Mesendoderm (in vitro differentiated cells): ENCODE results near the gene CSRP2.

Source experiments
- DNase-seq: peaks from one replicate; pipeline ENCODE4 v3.0.0; 2013
- H2AK5ac ChIP-seq: 2 replicates; pipeline ENCODE4 v1.6.1; 2013; ENCODE audit warnings: low read length, inconsistent platforms
- H2BK120ac ChIP-seq: 2 replicates; pipeline ENCODE4 v1.6.1; 2013; ENCODE audit warnings: low read depth, mild to moderate bottlenecking, low read length, moderate library complexity, mixed read lengths
- H2BK15ac ChIP-seq: replicated peaks from 2 replicates; pipeline ENCODE4 v1.6.1; 2013; ENCODE audit warnings: low read depth, mild to moderate bottlenecking, moderate library complexity
- H2BK5ac ChIP-seq: 2 replicates; pipeline ENCODE4 v1.6.1; 2013; ENCODE audit warnings: low read length, inconsistent platforms
- H3K18ac ChIP-seq: 2 replicates; pipeline ENCODE4 v1.6.1; 2013; ENCODE audit warnings: mild to moderate bottlenecking, low read length, mixed read lengths
- H3K23ac ChIP-seq: one replicate; pipeline ENCODE4 v1.6.1; 2013; ENCODE audit warnings: low read length
- H3K27ac ChIP-seq: 2 replicates; pipeline ENCODE4 v1.5.1; 2013; ENCODE audit warnings: low read depth, mild to moderate bottlenecking, inconsistent platforms, low read length, moderate library complexity
- H3K27me3 ChIP-seq: 2 replicates; pipeline ENCODE4 v1.6.1; 2013; ENCODE audit warnings: low read length, control low read depth, mild to moderate bottlenecking, inconsistent platforms; ENCODE audit not compliant: insufficient read depth, poor library complexity
- H3K36me3 ChIP-seq: 2 replicates; pipeline ENCODE4 v1.6.1; 2013; ENCODE audit warnings: low read length, inconsistent platforms; ENCODE audit not compliant: control insufficient read depth, insufficient read depth
- H3K4ac ChIP-seq: one replicate; pipeline ENCODE4 v1.6.1; 2013; ENCODE audit warnings: low read depth, mild to moderate bottlenecking, low read length, moderate library complexity
- H3K4me1 ChIP-seq: 2 replicates; pipeline ENCODE4 v1.6.1; 2013; ENCODE audit warnings: low read depth, low read length, inconsistent platforms; ENCODE audit not compliant: control insufficient read depth
- H3K4me2 ChIP-seq: 2 replicates; pipeline ENCODE4 v1.6.1; 2013; ENCODE audit warnings: low read length
- H3K4me3 ChIP-seq: 2 replicates; pipeline ENCODE4 v1.5.1; 2013; ENCODE audit warnings: mild to moderate bottlenecking, low read length
- H3K56ac ChIP-seq: one replicate; pipeline ENCODE4 v1.6.1; 2013; ENCODE audit warnings: low read length
- H3K79me1 ChIP-seq: 2 replicates; pipeline ENCODE4 v1.6.1; 2013; ENCODE audit warnings: low read length, inconsistent platforms
- H3K79me2 ChIP-seq: 2 replicates; pipeline ENCODE4 v1.6.1; 2013; ENCODE audit warnings: mild to moderate bottlenecking, low read length; ENCODE audit not compliant: control insufficient read depth, insufficient read depth
- H3K9ac ChIP-seq: 2 replicates; pipeline ENCODE4 v1.6.1; 2013; ENCODE audit warnings: low read length, inconsistent platforms
- H4K5ac ChIP-seq: one replicate; pipeline ENCODE4 v1.6.1; 2013; ENCODE audit warnings: low read length
- H4K8ac ChIP-seq: one replicate; pipeline ENCODE4 v1.6.1; 2013; ENCODE audit warnings: low read depth, mild to moderate bottlenecking, control low read depth, low read length, moderate library complexity
- WGBS: extraction: QIAGEN DNeasy Blood & Tissue Kit; methylation state at CpG from one replicate; pipeline ENCODE4 v1.1.7; 2013; ENCODE audit warnings: low lambda C conversion rate, missing lambda C conversion rate; ENCODE audit not compliant: insufficient coverage; ENCODE audit errors: extremely low coverage; 5-methylcytosine and 5-hydroxymethylcytosine counted together

Gene CSRP2

DNA sequence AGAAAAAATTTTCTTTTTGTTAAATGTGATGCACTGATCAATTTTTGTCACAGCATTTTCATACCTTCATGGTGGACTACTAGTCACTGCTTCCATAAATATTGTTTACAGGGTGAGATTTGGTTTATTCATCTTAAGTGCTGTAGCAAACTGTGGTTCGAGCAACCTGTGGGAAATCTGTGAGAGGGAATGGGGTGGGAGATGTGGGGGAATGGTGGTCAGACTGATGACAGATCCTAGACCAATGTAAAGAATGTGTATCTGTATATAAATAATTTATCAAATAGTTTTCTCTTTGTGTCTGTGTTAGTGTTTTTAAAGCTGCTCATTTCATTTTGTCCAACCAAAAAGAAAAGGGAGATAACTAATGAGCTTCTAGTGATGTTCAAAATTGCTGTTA is 26.7 kb downstream of the CSRP2 start:
- Histone ChIP-seq H3K36me3 (peaks cover 2% of the 10 kb centered on the region), H3K18ac (no peak overlapping the region), H3K4ac (no peak overlapping the region), H3K27me3 (no peaks in the 10 kb centered on the region), H3K4me3 (no peak overlapping the region), H3K56ac (no peak overlapping the region), H3K4me1 (no peaks in the 10 kb centered on the region), H3K4me2 (no peak overlapping the region), H3K79me1 (no peaks in the 10 kb centered on the region), H3K27ac (no peak overlapping the region), H4K5ac (no peak overlapping the region), H3K9ac (no peak overlapping the region), H2BK120ac (no peak overlapping the region), H3K79me2 (no peaks in the 10 kb centered on the region), H2BK5ac (no peak overlapping the region), H2AK5ac (no peak overlapping the region), H2BK15ac (no peak overlapping the region), H4K8ac (no peak overlapping the region), H3K23ac (no peak overlapping the region)
- WGBS: no CpG with 5 or more reads among the region's 1 CpG
- DNase-seq: no peak

DNA sequence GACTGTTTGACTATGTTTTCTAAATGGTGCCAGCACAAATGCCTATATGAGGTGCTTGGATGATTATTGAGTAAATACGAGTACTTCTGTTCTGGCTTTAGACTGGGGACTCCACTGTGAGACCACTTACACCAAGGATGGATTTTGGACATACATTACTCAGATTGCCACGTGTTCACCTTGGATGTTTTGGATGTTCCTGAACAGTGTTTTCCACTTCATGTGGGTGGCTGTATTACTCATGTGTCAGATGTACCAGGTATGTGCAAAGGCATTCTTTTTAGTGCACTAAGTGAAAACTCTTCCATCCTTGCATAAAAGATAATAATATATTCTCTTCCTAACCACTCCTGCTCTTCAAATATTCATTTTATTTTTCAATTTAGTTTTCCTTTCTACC is 30.7 kb downstream of the CSRP2 start:
- H2AK5ac ChIP-seq: no peak overlapping the region
- no CpG with 5 or more reads among the region's 2 CpGs for WGBS

DNA sequence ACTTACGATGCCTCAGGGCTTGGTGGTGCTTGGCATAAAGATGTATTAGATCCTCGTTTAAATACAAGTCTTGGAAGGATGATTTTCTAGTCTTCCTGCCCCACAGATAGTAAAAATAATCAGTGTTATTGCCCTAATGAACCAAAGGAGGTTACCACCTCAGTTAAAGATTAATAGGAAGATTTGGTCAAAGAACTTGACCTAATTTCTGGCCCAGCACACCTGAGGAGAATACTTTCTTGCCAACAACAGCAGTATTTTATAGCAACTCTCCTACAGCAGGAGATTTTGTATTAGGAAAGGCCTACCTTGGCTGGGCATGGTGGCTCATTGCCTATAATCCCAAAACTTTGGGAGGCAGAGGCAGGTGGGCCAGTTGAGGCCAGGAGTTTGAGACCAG is 31.6 kb downstream of the CSRP2 start:
- H3K36me3 ChIP-seq: peaks cover 2% of the 10 kb centered on the region
- no peak overlapping the region for H2BK120ac ChIP-seq
- no peak overlapping the region for H3K4me2 ChIP-seq
- H4K8ac ChIP-seq: no peak overlapping the region
- no peak overlapping the region for H3K27ac ChIP-seq
- H3K4ac ChIP-seq: no peak overlapping the region
- no peak overlapping the region for H3K56ac ChIP-seq
- no peak overlapping the region for H2BK5ac ChIP-seq
- no peaks in the 10 kb centered on the region for H3K79me1 ChIP-seq
- H2BK15ac ChIP-seq: no peak overlapping the region
- H3K9ac ChIP-seq: no peak overlapping the region
- WGBS: no CpG with 5 or more reads among the region's 2 CpGs
- no peak overlapping the region for H3K18ac ChIP-seq
- no peak overlapping the region for H4K5ac ChIP-seq
- H2AK5ac ChIP-seq: no peak overlapping the region
- no peaks in the 10 kb centered on the region for H3K79me2 ChIP-seq
- H3K4me3 ChIP-seq: no peak overlapping the region
- no peak for DNase-seq
- H3K27me3 ChIP-seq: no peaks in the 10 kb centered on the region
- H3K4me1 ChIP-seq: no peaks in the 10 kb centered on the region
- H3K23ac ChIP-seq: no peak overlapping the region

More for the DNA sequence above, 30.7 kb downstream of the CSRP2 start:
- no peak overlapping the region for H3K56ac ChIP-seq
- H4K8ac ChIP-seq: no peak overlapping the region
- H4K5ac ChIP-seq: no peak overlapping the region
- no peaks in the 10 kb centered on the region for H3K79me1 ChIP-seq
- H3K27me3 ChIP-seq: no peaks in the 10 kb centered on the region
- no peaks in the 10 kb centered on the region for H3K4me1 ChIP-seq
- no peak overlapping the region for H3K4me3 ChIP-seq
- H3K36me3 ChIP-seq: peaks cover 2% of the 10 kb centered on the region
- H2BK15ac ChIP-seq: no peak overlapping the region
- DNase-seq: no peak
- no peak overlapping the region for H2BK5ac ChIP-seq
- no peak overlapping the region for H3K18ac ChIP-seq
- H2BK120ac ChIP-seq: no peak overlapping the region
- H3K4ac ChIP-seq: no peak overlapping the region
- H3K23ac ChIP-seq: no peak overlapping the region
- H3K27ac ChIP-seq: no peak overlapping the region
- no peaks in the 10 kb centered on the region for H3K79me2 ChIP-seq
- no peak overlapping the region for H3K9ac ChIP-seq
- no peak overlapping the region for H3K4me2 ChIP-seq

DNA sequence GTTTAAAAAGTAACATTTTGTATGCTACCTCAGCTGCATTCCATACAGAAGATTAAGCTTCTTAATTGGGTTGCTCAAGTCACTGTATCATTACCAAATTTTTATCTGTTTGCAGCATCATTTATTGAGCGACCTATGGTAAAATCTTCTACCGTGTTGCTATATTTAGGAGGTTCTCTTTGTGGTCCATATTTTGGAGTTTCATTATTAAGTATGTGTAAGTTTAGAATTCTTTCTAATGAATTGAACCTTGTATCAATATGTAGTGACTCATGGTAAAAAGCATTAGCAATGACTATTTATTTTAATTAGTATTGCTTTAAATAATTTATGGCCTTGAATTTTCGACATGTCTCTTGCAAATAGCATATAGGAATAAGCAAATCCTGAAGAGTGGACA is 42.2 kb downstream of the CSRP2 start:
- Histone ChIP-seq H2BK5ac (no peak overlapping the region), H3K36me3 (no peaks in the 10 kb centered on the region), H3K4me2 (no peak overlapping the region), H4K8ac (no peak overlapping the region), H3K4me1 (no peaks in the 10 kb centered on the region), H3K79me1 (no peaks in the 10 kb centered on the region), H3K23ac (no peak overlapping the region), H3K79me2 (no peaks in the 10 kb centered on the region), H2BK120ac (no peak overlapping the region), H3K4ac (no peak overlapping the region), H2AK5ac (no peak overlapping the region), H4K5ac (no peak overlapping the region), H3K27me3 (no peaks in the 10 kb centered on the region), H3K9ac (no peak overlapping the region), H3K4me3 (no peak overlapping the region), H3K56ac (no peak overlapping the region), H3K27ac (no peak overlapping the region), H2BK15ac (no peak overlapping the region), H3K18ac (no peak overlapping the region)
- DNase-seq: no peak
- WGBS: no CpG with 5 or more reads among the region's 3 CpGs

DNA sequence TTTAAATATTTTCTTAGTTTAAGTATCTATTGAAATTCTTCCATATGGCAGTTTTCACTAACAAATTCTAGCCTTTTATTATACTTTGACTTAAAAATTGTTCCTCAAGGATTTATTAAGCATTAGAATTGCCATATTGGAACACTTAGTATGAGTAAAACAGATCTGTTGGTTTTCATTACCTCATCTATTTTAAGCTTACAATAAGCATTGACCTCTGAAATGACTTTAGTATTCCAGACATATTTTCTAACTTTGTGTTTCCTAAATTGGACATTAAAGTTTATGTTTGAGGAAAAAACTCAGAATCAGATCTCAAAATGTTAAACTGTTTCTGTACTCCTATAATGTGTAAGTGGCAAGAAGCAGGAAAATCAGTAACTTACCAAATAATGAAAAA is 48.4 kb downstream of the CSRP2 start:
- Histone ChIP-seq H3K4me3 (no peak overlapping the region), H3K79me1 (no peaks in the 10 kb centered on the region), H3K27me3 (no peaks in the 10 kb centered on the region), H3K27ac (no peak overlapping the region), H3K4me1 (no peaks in the 10 kb centered on the region), H3K18ac (no peak overlapping the region), H3K36me3 (no peaks in the 10 kb centered on the region), H3K56ac (no peak overlapping the region), H2BK120ac (no peak overlapping the region), H4K8ac (no peak overlapping the region), H3K23ac (no peak overlapping the region), H2BK5ac (no peak overlapping the region), H3K9ac (no peak overlapping the region), H4K5ac (no peak overlapping the region), H3K4me2 (no peak overlapping the region), H3K4ac (no peak overlapping the region), H3K79me2 (no peaks in the 10 kb centered on the region), H2BK15ac (no peak overlapping the region), H2AK5ac (no peak overlapping the region)
- DNase-seq: no peak

DNA sequence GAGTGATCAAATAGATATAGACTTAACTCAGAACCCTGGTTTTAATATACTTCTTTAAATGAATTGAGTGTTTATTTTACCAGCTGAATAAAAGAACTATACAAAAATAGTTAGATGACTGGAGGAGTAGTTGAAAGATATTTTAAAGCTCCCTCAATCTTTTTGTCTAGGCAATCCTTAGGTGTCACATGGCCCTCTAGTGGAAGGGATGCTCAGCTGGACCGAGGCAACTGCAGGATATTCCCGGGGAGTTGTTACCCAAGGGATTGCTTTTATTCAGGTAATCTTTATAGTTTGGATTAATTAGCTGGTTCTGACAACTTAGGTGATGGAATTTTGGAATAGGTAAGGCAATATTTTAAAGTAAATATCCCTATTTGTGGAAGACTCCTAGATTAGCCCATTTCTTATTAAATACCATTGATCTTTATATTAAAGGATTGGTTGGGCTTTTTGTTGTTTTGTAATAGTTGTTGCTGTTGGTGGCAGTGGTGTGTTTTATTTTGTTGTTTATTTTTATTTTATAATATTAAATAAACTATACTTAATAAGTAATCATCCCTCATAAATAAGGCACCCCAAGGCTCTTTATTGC is 57.8 kb downstream of the CSRP2 start:
- no peak overlapping the region for H2BK5ac ChIP-seq
- WGBS: no CpG with 5 or more reads among the region's 2 CpGs
- no peak overlapping the region for H3K27ac ChIP-seq
- no peaks in the 10 kb centered on the region for H3K79me2 ChIP-seq
- no peak overlapping the region for H3K4me3 ChIP-seq
- H2AK5ac ChIP-seq: no peak overlapping the region
- no peak overlapping the region for H2BK120ac ChIP-seq
- H3K23ac ChIP-seq: no peak overlapping the region
- no peaks in the 10 kb centered on the region for H3K36me3 ChIP-seq
- no peak overlapping the region for H2BK15ac ChIP-seq
- H3K56ac ChIP-seq: no peak overlapping the region
- H3K4me1 ChIP-seq: no peaks in the 10 kb centered on the region
- H4K5ac ChIP-seq: no peak overlapping the region
- H3K18ac ChIP-seq: no peak overlapping the region
- H3K27me3 ChIP-seq: no peaks in the 10 kb centered on the region
- DNase-seq: peak; percentile 72
- H4K8ac ChIP-seq: no peak overlapping the region
- no peaks in the 10 kb centered on the region for H3K79me1 ChIP-seq
- H3K4me2 ChIP-seq: no peak overlapping the region
- no peak overlapping the region for H3K9ac ChIP-seq
- H3K4ac ChIP-seq: no peak overlapping the region
